ENCODE measurements around the gene GFM1.

The GFM1 gene

DNA sequence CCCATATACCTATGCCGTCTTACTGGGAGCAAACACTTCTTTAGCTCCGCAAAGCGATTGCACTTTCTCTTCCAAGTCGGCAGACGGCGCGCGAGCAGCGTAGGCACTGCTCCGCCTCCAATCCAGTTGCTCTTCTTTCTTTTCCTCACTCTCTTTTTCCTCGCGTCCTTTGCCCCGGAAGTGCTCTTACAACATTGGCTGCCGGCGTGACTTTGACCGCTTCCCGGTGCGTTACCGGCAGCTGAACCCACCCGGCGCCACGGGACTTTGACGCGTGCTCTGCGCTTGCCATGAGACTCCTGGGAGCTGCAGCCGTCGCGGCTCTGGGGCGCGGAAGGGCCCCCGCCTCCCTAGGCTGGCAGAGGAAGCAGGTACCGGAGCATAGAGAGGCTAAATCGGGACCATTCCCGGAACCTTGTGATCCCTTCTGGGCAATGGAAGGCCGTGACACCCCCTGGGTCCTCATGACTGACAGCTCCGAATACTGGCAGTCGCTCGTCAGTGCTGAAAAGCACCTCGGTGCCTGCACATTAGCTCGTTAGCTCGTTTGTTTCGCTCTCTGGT is at the start of gene GFM1:
TSS of gene GFM1 (plus strand) at position 183 of the 564 bp plus-strand sequence. CDS start at position 291, 108 bp downstream.
- H3K4me3 ChIP-seq (ENCODE audit: low read depth, low read length): peak within 1 kb of the TSS; percentile 99
- DNase-seq (ENCODE audit: low read depth): peak; percentile 95
- TF ChIP-seq MYC (IDR thresholded peaks at IDR 0.05; ENCODE audit: low read depth, low read length): peak; percentile 92
- TF ChIP-seq, protein P1, sequence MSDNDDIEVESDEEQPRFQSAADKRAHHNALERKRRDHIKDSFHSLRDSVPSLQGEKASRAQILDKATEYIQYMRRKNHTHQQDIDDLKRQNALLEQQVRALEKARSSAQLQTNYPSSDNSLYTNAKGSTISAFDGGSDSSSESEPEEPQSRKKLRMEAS (IDR thresholded peaks at IDR 0.05; ENCODE audit: low read depth, low read length): peak; percentile 93
- peak; percentile 54 for TF ChIP-seq POLR2A (IDR thresholded peaks at IDR 0.05; ENCODE audit: extremely low read depth, insufficient read length)
- TF ChIP-seq, protein P2, sequence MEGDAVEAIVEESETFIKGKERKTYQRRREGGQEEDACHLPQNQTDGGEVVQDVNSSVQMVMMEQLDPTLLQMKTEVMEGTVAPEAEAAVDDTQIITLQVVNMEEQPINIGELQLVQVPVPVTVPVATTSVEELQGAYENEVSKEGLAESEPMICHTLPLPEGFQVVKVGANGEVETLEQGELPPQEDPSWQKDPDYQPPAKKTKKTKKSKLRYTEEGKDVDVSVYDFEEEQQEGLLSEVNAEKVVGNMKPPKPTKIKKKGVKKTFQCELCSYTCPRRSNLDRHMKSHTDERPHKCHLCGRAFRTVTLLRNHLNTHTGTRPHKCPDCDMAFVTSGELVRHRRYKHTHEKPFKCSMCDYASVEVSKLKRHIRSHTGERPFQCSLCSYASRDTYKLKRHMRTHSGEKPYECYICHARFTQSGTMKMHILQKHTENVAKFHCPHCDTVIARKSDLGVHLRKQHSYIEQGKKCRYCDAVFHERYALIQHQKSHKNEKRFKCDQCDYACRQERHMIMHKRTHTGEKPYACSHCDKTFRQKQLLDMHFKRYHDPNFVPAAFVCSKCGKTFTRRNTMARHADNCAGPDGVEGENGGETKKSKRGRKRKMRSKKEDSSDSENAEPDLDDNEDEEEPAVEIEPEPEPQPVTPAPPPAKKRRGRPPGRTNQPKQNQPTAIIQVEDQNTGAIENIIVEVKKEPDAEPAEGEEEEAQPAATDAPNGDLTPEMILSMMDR (IDR thresholded peaks at IDR 0.05; ENCODE audit: low read depth, low read length): peak; percentile 82

DNA sequence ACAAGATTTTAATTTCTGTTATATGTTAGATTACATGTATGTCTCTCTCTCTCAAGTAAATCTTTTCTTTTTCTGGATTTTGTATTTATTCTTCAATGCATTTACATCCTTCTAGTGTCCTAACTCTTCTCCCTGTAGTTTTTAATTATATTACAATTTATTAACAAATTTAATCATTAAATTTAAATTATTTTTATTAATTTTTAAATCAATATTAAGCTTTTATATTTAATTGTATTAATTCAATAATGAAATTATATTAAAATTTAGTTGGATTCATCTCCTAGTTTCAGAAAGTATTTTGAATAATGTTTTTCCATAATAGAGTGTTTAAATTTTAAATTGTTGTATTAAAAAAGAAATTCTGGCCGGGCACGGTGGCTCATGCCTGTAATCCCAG is 43.5 kb upstream of the GFM1 start:
- H3K4me3 ChIP-seq (ENCODE audit: low read depth, low read length): no peak overlapping the region
- TF ChIP-seq, protein P1 (IDR thresholded peaks at IDR 0.05; ENCODE audit: low read depth, low read length): no peak
- no peak for TF ChIP-seq POLR2A (IDR thresholded peaks at IDR 0.05; ENCODE audit: extremely low read depth, insufficient read length)
- DNase-seq (ENCODE audit: low read depth): no peak

DNA sequence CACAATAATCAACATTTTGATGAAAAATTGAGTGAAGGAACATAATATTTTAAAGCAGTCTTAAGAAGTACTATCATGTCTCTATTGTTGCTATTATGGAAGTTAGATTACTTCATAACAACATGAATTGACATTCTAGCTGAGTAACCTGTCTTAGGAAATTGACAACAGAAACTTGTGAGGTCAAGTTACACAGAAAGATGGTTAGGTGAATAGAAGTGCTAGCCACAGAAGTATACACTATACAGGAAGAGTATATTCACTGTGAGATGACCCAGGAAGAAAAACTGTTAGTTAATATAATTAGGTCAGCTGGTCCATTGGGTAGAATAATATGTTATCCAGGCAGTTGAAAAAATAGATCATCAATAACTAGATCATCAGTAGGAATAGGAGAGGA is 42.1 kb upstream of the GFM1 start:
- DNase-seq (ENCODE audit: low read depth): no peak
- TF ChIP-seq, protein P1 (IDR thresholded peaks at IDR 0.05; ENCODE audit: low read depth, low read length): no peak
- TF ChIP-seq, protein P2 (IDR thresholded peaks at IDR 0.05; ENCODE audit: low read depth, low read length): no peak
- TF ChIP-seq POLR2A (IDR thresholded peaks at IDR 0.05; ENCODE audit: extremely low read depth, insufficient read length) (no peak), MYC (IDR thresholded peaks at IDR 0.05; ENCODE audit: low read depth, low read length) (no peak)
- no peak overlapping the region for H3K4me3 ChIP-seq (ENCODE audit: low read depth, low read length)

DNA sequence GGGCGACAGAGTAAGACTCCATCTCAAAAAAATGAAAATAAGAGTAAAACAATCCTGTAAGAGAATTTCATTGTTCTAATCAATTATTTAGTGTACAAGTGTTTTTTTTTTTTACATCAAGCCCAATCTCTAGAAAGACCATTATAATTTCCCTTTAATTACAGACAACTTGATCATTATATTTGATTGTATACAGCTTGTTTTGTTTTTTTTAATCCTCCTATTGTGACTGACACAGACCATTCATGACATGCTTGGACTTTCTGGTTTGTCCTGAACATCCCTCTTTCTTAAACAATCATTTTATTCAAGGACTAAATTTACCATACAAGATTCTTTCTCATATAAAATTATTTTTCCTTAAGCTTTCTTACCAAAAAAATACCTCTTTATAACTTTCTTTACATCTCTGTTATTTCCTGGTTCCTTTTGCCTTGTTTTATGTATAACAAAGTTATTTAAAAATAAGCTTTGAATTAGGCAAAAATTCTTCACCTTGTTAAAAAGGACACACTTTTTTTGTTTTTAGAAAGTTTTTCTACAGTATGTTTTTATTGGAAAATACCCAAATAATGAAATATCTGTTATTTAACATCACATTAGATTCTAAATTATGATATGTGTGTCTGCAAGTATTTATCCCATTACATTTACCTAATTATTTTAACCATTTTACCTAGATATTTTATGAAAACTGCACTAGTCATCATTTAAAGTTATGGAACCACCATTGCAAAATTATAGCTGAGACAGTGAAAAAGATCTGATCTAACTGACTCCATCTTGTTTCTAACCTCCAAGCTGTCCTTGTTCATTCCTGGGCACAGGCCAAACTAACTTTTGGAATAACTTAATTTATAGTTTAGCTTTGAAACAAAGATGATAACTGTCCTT is 26.1 kb upstream of the GFM1 start:
- no peak for DNase-seq (ENCODE audit: low read depth)
- H3K4me3 ChIP-seq (ENCODE audit: low read depth, low read length): no peak overlapping the region
- TF ChIP-seq MYC (IDR thresholded peaks at IDR 0.05; ENCODE audit: low read depth, low read length) (no peak), POLR2A (IDR thresholded peaks at IDR 0.05; ENCODE audit: extremely low read depth, insufficient read length) (no peak)
- TF ChIP-seq, protein P1 (IDR thresholded peaks at IDR 0.05; ENCODE audit: low read depth, low read length): no peak
- TF ChIP-seq, protein P2 (IDR thresholded peaks at IDR 0.05; ENCODE audit: low read depth, low read length): no peak

DNA sequence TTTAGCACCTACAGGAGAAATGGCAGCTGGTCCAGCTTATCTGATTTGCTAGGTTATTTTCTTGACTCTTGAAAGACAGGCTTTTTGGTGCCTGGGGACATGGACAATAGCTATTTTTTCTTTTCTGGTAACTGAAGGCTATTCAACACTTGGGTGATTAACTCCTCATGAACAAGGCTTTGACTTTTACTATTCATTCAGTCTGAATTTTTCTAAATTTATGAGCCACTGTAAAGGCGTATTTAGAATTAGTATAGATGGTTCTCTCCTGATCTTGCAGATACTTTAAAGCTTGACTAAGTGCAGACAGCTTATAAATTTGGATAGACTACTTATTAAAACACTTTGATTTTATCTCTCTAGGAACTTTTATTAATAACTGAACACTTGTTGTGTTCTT is 18.4 kb upstream of the GFM1 start:
- no peak for DNase-seq (ENCODE audit: low read depth)
- H3K4me3 ChIP-seq (ENCODE audit: low read depth, low read length): no peak overlapping the region
- TF ChIP-seq, protein P1 (IDR thresholded peaks at IDR 0.05; ENCODE audit: low read depth, low read length): no peak
- TF ChIP-seq, protein P2 (IDR thresholded peaks at IDR 0.05; ENCODE audit: low read depth, low read length): no peak
- no peak for TF ChIP-seq MYC (IDR thresholded peaks at IDR 0.05; ENCODE audit: low read depth, low read length)

DNA sequence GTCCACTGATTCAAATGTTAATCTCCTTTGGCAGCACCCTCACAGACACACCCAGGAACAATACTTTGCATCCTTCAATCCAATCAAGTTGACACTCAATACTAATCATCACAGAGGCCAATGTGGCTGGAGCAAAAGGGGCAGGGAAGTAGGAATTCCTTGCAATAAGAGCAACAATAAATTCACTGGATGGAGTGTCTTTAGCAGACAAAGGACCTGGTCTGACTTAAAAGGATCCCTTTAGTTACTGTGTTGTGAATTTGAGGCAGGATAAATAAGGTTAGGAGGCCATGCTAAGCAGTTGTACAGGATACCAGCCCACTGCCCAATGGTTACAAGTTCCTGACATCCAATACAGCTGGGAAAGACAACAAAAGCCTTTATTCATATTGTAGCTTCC is 12.3 kb upstream of the GFM1 start:
- TF ChIP-seq, protein P2 (IDR thresholded peaks at IDR 0.05; ENCODE audit: low read depth, low read length): no peak
- TF ChIP-seq POLR2A (IDR thresholded peaks at IDR 0.05; ENCODE audit: extremely low read depth, insufficient read length) (no peak), MYC (IDR thresholded peaks at IDR 0.05; ENCODE audit: low read depth, low read length) (no peak)
- TF ChIP-seq, protein P1 (IDR thresholded peaks at IDR 0.05; ENCODE audit: low read depth, low read length): no peak
- no peak overlapping the region for H3K4me3 ChIP-seq (ENCODE audit: low read depth, low read length)

More for the DNA sequence above, 12.3 kb upstream of the GFM1 start:
- no peak for DNase-seq (ENCODE audit: low read depth)
